Neural cell (in vitro differentiated cells): Measurements from ENCODE around the gene ABCE1.

Experiments used
- CTCF ChIP-seq: fragments of 450-650 bp; IDR thresholded peaks from 2 replicates; pipeline ENCODE4 v1.5.1; 2014; ENCODE audit warnings: antibody characterized with exemption, mild to moderate bottlenecking, moderate library complexity; ENCODE audit not compliant: poor library complexity, severe bottlenecking
- EP300 ChIP-seq: fragments of 450-650 bp; conservative IDR thresholded peaks from 2 replicates; pipeline ENCODE4 v1.6.1; 2014; ENCODE audit warnings: antibody characterized with exemption, mild to moderate bottlenecking, moderate library complexity; ENCODE audit not compliant: poor library complexity, severe bottlenecking
- EZH2 ChIP-seq: fragments of 200-600, 300-800 bp; shearing (Covaris generic), sonication (generic); IDR thresholded peaks from 2 replicates; pipeline ENCODE4 v1.6.1; 2014; ENCODE audit warnings: antibody characterized with exemption, low read length, borderline replicate concordance, mild to moderate bottlenecking; ENCODE audit not compliant: insufficient read depth, poor library complexity, severe bottlenecking
- MXI1 ChIP-seq: fragments of 450-650 bp; conservative IDR thresholded peaks from 2 replicates; pipeline ENCODE4 v1.6.1; 2014; ENCODE audit warnings: antibody characterized with exemption, mild to moderate bottlenecking; ENCODE audit not compliant: poor library complexity, severe bottlenecking

- TF ChIP-seq EZH2: no peak
- TF ChIP-seq CTCF: no peak
- no peak for TF ChIP-seq EP300
- TF ChIP-seq MXI1: no peak
Measured at GRCh38 chr4:145130788-145131399, 32.8 kb downstream of the ABCE1 start.
